WTC11 (cell line): ENCODE measurements around the gene MKLN1. TPM values are rescaled to one million over a fixed set of nuclear protein-coding genes. Genes with fewer than 3 reads are reported as not detected.

ENCODE experiments used
- ATAC-seq: fragments of 200-7000 bp; cut with Tn5 transposase; 2 replicates; pipeline ENCODE4 v1.10.0; 2021; ENCODE audit warnings: mild to moderate bottlenecking, moderate library complexity
- CTCF ChIA-PET: fragments of 300-600 bp; sonication (Branson Sonifier 250); formaldehyde crosslinking; loops from one replicate; lab custom pipeline; 2021; ENCODE audit warnings: antibody characterized with exemption; lab: Charles Lee
- POLR2A ChIA-PET: fragments of 350-600 bp; sonication (Branson Sonifier 250); formaldehyde crosslinking; loops from one replicate; lab custom pipeline; 2021; ENCODE audit warnings: antibody characterized with exemption; lab: Charles Lee
- DNase-seq: peaks from one replicate; pipeline ENCODE4 v3.0.0; 2021; ENCODE audit warnings: low spot score
- H3K27ac Mint-ChIP-seq: 2 replicates; pipeline ENCODE4 v1.8.0; 2021; ENCODE audit warnings: mixed read lengths
- H3K27me3 Mint-ChIP-seq: 2 replicates; pipeline ENCODE4 v1.8.0; 2021; ENCODE audit warnings: low read depth, mild to moderate bottlenecking, moderate library complexity, mixed read lengths
- H3K36me3 Mint-ChIP-seq: 2 replicates; pipeline ENCODE4 v1.8.0; 2021; ENCODE audit warnings: mixed read lengths
- H3K4me1 Mint-ChIP-seq: 2 replicates; pipeline ENCODE4 v1.8.0; 2022; ENCODE audit warnings: mixed read lengths
- H3K4me3 Mint-ChIP-seq: 2 replicates; pipeline ENCODE4 v1.8.0; 2021; ENCODE audit warnings: mild to moderate bottlenecking, moderate library complexity, mixed read lengths
- H3K9me3 Mint-ChIP-seq: 2 replicates; pipeline ENCODE4 v1.8.0; 2021; ENCODE audit warnings: mixed read lengths
- CBFB ChIP-seq: sonication (generic); formaldehyde crosslinking; IDR thresholded peaks from 2 replicates; pipeline ENCODE4 v1.8.1; 2022; ENCODE audit warnings: mild to moderate bottlenecking, low read depth, missing genetic modification reagents
- ESRRA ChIP-seq: sonication (generic); formaldehyde crosslinking; IDR thresholded peaks from 2 replicates; pipeline ENCODE4 v1.8.1; 2022; ENCODE audit warnings: mild to moderate bottlenecking, missing genetic modification reagents, borderline replicate concordance
- ETV6 ChIP-seq: sonication (generic); formaldehyde crosslinking; IDR thresholded peaks from 2 replicates; pipeline ENCODE4 v1.8.1; 2022; ENCODE audit warnings: mild to moderate bottlenecking, missing genetic modification reagents
- GRHL2 ChIP-seq: fragments of 250-450 bp; sonication (Bioruptor Pico); IDR thresholded peaks from 2 replicates; pipeline ENCODE4 v1.8.0; 2022; ENCODE audit warnings: mild to moderate bottlenecking, moderate library complexity; ENCODE audit not compliant: insufficient replicate concordance, severe bottlenecking
- HMGA2 ChIP-seq: fragments of 250-450 bp; sonication (Bioruptor Pico); IDR thresholded peaks from 2 replicates; pipeline ENCODE4 v1.4.0; 2021; ENCODE audit warnings: mild to moderate bottlenecking, moderate library complexity
- JAZF1 ChIP-seq: fragments of 250-450 bp; sonication (Bioruptor Pico); IDR thresholded peaks from 2 replicates; pipeline ENCODE4 v1.9.0; 2021; ENCODE audit warnings: moderate library complexity, mild to moderate bottlenecking, inconsistent platforms
- NR1H2 ChIP-seq: sonication (generic); formaldehyde crosslinking; IDR thresholded peaks from 2 replicates; pipeline ENCODE4 v1.9.0; 2021; ENCODE audit warnings: mild to moderate bottlenecking, moderate library complexity, missing genetic modification reagents
- SMAD3 ChIP-seq: sonication (generic); formaldehyde crosslinking; IDR thresholded peaks from 2 replicates; pipeline ENCODE4 v1.8.0; 2022; ENCODE audit warnings: missing genetic modification reagents, mild to moderate bottlenecking, borderline replicate concordance
- SOX15 ChIP-seq: fragments of 250-450 bp; sonication (Bioruptor Pico); IDR thresholded peaks from 2 replicates; pipeline ENCODE4 v1.9.0; 2021; ENCODE audit warnings: mild to moderate bottlenecking
- TCF7 ChIP-seq: sonication (generic); formaldehyde crosslinking; IDR thresholded peaks from 2 replicates; pipeline ENCODE4 v1.8.0; 2022; ENCODE audit warnings: mild to moderate bottlenecking, low read depth, missing genetic modification reagents, moderate library complexity
- USF1 ChIP-seq: sonication (generic); formaldehyde crosslinking; IDR thresholded peaks from 2 replicates; pipeline ENCODE4 v1.8.0; 2022; ENCODE audit warnings: mild to moderate bottlenecking, missing genetic modification reagents
- ZBTB21 ChIP-seq: sonication (generic); formaldehyde crosslinking; IDR thresholded peaks from 2 replicates; pipeline ENCODE4 v1.8.1; 2023; ENCODE audit warnings: mild to moderate bottlenecking, missing genetic modification reagents, borderline replicate concordance
- ZMAT4 ChIP-seq: fragments of 250-450 bp; sonication (Bioruptor Pico); IDR thresholded peaks from 2 replicates; pipeline ENCODE4 v1.9.0; 2021; ENCODE audit warnings: mild to moderate bottlenecking
- ZNF121 ChIP-seq: sonication (generic); formaldehyde crosslinking; IDR thresholded peaks from 2 replicates; pipeline ENCODE4 v1.8.0; 2023; ENCODE audit warnings: missing genetic modification reagents
- ZNF281 ChIP-seq: sonication (generic); formaldehyde crosslinking; IDR thresholded peaks from 2 replicates; pipeline ENCODE4 v1.8.0; 2023; ENCODE audit warnings: mild to moderate bottlenecking, missing genetic modification reagents
- total RNA-seq: library from RNA; stranded (reverse); gene quantifications from 3 replicates; pipeline ENCODE4 v1.2.3, GENCODE V29; 2021
- TF ChIP-seq, protein P1 (sequence below): fragments of 200-600 bp; IDR thresholded peaks from 2 replicates; pipeline ENCODE4 v1.8.0; 2022; ENCODE audit warnings: antibody characterized with exemption
- TF ChIP-seq, protein P2 (sequence below): fragments of 250-450 bp; sonication (Bioruptor Pico); IDR thresholded peaks from 2 replicates; pipeline ENCODE4 v2.1.2; 2022; ENCODE audit warnings: mild to moderate bottlenecking, moderate library complexity

The MKLN1 gene
- total RNA-seq, 1 experiment from 2014 or later, result 37.6 TPM

GRCh38 chr7:131403322-131403721 is 75.6 kb downstream of the MKLN1 start (continued):
- no peak for TF ChIP-seq ESRRA (CRISPR knock-in tag)
- TF ChIP-seq SOX15, result no peak
- TF ChIP-seq USF1 (CRISPR knock-in tag), result no peak
- TF ChIP-seq ETV6 (CRISPR knock-in tag), result no peak

DNA sequence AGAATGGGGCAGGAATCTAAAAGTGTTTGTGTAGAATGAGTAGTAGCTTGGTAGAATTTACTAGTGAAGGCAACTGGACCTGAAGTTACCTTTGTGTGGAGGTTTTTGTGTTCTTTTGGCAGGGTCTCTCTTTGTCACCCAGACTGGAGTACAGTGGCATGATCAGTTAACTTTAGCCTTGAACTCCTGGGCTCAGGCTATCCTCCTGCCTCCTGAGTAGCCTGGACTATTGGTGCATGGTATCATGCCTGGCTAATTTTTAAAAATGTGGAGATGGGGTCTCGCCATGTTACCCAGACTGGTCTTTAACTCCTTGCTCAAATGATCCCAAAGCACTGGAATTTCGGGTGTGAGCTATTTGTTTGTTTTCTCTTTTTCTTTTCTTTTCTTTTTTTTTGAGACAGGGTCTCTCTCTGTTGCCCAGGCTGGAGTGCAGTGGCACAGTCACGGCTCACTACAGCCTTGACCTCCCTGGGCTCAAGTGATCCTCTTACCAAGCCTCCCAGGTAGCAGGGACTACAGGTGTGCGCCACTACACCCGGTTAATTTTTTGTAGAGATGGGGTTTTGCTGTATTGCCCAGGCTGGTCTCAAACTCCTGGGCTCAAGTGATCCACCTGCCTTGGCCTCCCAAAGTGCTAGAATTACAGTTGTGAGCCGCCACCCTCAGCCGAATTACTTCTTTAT is 76.7 kb downstream of the MKLN1 start:
- Mint-ChIP-seq H3K27me3 (no peaks in the 10 kb centered on the region), H3K36me3 (peaks cover 43% of the 10 kb centered on the region), H3K27ac (peak overlapping the region; percentile 17; the same call in 1 of the 2 replicates), H3K9me3 (peaks cover 33% of the 10 kb centered on the region), H3K4me3 (no peak overlapping the region), H3K4me1 (peaks cover 38% of the 10 kb centered on the region)
- DNase-seq, result no peak
- ChIA-PET CTCF (no interaction called here), POLR2A (no interaction called here)
- ATAC-seq, result no peak
- peak; percentile 52; the same call in 1 of the 2 replicates for TF ChIP-seq ZNF121
- TF ChIP-seq CBFB (CRISPR knock-in tag), result no peak

- CTCF ChIA-PET, result no interaction called here
- POLR2A ChIA-PET, result no interaction called here
- Mint-ChIP-seq H3K4me3 (peak overlapping the region; percentile 53), H3K9me3 (peaks cover 4% of the 10 kb centered on the region; the same call in 1 of the 2 replicates), H3K36me3 (peaks cover 17% of the 10 kb centered on the region), H3K27ac (peak overlapping the region; percentile 98), H3K27me3 (no peaks in the 10 kb centered on the region), H3K4me1 (peaks cover 49% of the 10 kb centered on the region)
- DNase-seq (no peak), ATAC-seq (peak; percentile 60)
- no peak for TF ChIP-seq ZNF281 (CRISPR knock-in tag)
- TF ChIP-seq ZMAT4 (CRISPR knock-in tag), result no peak
- TF ChIP-seq HMGA2 (CRISPR knock-in tag), result no peak
- TF ChIP-seq SMAD3 (CRISPR knock-in tag), result no peak
Measured at GRCh38 chr7:131409129-131409766, 81.6 kb downstream of the MKLN1 start.

- Mint-ChIP-seq H3K4me1 (peaks cover 36% of the 10 kb centered on the region), H3K27me3 (no peaks in the 10 kb centered on the region), H3K27ac (no peak overlapping the region), H3K9me3 (no peaks in the 10 kb centered on the region), H3K4me3 (no peak overlapping the region), H3K36me3 (peaks cover 16% of the 10 kb centered on the region)
- ATAC-seq (no peak), DNase-seq (no peak)
- TF ChIP-seq, protein P1, sequence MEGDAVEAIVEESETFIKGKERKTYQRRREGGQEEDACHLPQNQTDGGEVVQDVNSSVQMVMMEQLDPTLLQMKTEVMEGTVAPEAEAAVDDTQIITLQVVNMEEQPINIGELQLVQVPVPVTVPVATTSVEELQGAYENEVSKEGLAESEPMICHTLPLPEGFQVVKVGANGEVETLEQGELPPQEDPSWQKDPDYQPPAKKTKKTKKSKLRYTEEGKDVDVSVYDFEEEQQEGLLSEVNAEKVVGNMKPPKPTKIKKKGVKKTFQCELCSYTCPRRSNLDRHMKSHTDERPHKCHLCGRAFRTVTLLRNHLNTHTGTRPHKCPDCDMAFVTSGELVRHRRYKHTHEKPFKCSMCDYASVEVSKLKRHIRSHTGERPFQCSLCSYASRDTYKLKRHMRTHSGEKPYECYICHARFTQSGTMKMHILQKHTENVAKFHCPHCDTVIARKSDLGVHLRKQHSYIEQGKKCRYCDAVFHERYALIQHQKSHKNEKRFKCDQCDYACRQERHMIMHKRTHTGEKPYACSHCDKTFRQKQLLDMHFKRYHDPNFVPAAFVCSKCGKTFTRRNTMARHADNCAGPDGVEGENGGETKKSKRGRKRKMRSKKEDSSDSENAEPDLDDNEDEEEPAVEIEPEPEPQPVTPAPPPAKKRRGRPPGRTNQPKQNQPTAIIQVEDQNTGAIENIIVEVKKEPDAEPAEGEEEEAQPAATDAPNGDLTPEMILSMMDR, result no peak
- no peak for TF ChIP-seq NR1H2 (CRISPR knock-in tag)
- TF ChIP-seq, protein P2, sequence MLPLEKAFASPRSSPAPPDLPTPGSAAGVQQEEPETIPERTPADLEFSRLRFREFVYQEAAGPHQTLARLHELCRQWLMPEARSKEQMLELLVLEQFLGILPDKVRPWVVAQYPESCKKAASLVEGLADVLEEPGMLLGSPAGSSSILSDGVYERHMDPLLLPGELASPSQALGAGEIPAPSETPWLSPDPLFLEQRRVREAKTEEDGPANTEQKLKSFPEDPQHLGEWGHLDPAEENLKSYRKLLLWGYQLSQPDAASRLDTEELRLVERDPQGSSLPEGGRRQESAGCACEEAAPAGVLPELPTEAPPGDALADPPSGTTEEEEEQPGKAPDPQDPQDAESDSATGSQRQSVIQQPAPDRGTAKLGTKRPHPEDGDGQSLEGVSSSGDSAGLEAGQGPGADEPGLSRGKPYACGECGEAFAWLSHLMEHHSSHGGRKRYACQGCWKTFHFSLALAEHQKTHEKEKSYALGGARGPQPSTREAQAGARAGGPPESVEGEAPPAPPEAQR, result no peak
- no peak for TF ChIP-seq CBFB (CRISPR knock-in tag)
- no peak for TF ChIP-seq TCF7
- TF ChIP-seq JAZF1 (CRISPR knock-in tag), result no peak
- TF ChIP-seq ZBTB21, result no peak
- no peak for TF ChIP-seq GRHL2 (CRISPR knock-in tag)
- ChIA-PET CTCF (interaction anchor here (0.6 to 1.3 kb wide), 2 partner anchors 234 to 515 kb away, joined by 3 to 6 read pairs; no protein-coding TSS in a partner anchor), POLR2A (interaction anchor here (0.6 to 0.9 kb wide), 2 partner anchors 11 to 460 kb away, joined by 3 read pairs; no protein-coding TSS in a partner anchor)
Measured at GRCh38 chr7:131412031-131412430, 84.4 kb downstream of the MKLN1 start.
